Amygdala (tissue), 56 donors: ENCODE results near the gene PRDM11.
A peak's percentile ranks its signal among the peaks of the same experiment; 100 is the strongest.
"Not testable (repeated sequence)": the region's sequence is repeated elsewhere in the genome, so short reads cannot be mapped to it uniquely, and the experiment has no call there.

ENCODE experiments used
- DNase-seq, 56 donors: peaks; one replicate each; lab custom pipeline; 2025; lab: John Stamatoyannopoulos, UW

The PRDM11 gene

GRCh38 chr11:45227836-45228235, 81.4 kb downstream of the PRDM11 start:
- no peak for DNase-seq

GRCh38 chr11:45229401-45230020, 83.1 kb downstream of the PRDM11 start:
- DNase-seq, result no peak

- DNase-seq, result no peak
Observed at GRCh38 chr11:45232341-45233080, 86.1 kb downstream of the PRDM11 start.

GRCh38 chr11:45233121-45233803, 86.8 kb downstream of the PRDM11 start:
- peak in 22 of 56 donors; percentile 7 to 56 (median 28) for DNase-seq

GRCh38 chr11:45233804-45234170, 87.3 kb downstream of the PRDM11 start:
- no peak for DNase-seq

GRCh38 chr11:45234306-45235006, 88.0 kb downstream of the PRDM11 start:
- no peak for DNase-seq

GRCh38 chr11:45237711-45238315, 91.4 kb downstream of the PRDM11 start:
- DNase-seq, result no peak

- no peak for DNase-seq
Observed at GRCh38 chr11:45238724-45239123, 92.3 kb downstream of the PRDM11 start.

GRCh38 chr11:45239733-45240132, 93.3 kb downstream of the PRDM11 start:
- DNase-seq, result no peak

GRCh38 chr11:45243967-45244366, 97.5 kb downstream of the PRDM11 start:
- no peak for DNase-seq

- peak in 3 of 56 donors; percentile 8 to 35 (median 22) for DNase-seq
Observed at GRCh38 chr11:45245218-45246045, 99.0 kb downstream of the PRDM11 start.

- no peak for DNase-seq
Observed at GRCh38 chr11:45246241-45246640, 99.8 kb downstream of the PRDM11 start.

- DNase-seq, result no peak
Observed at GRCh38 chr11:45247433-45247832, 101.0 kb downstream of the PRDM11 start.

GRCh38 chr11:45248501-45249011, 102.1 kb downstream of the PRDM11 start:
- no peak for DNase-seq

- DNase-seq, result not testable (repeated sequence)
Observed at GRCh38 chr11:45249372-45249771, 102.9 kb downstream of the PRDM11 start.

- DNase-seq, result peak in 2 of 56 donors; percentile 10 to 11
Observed at GRCh38 chr11:45250035-45250718, 103.7 kb downstream of the PRDM11 start.

- DNase-seq, result peak in 1 of 56 donors; percentile 15
Observed at GRCh38 chr11:45252134-45252856, 105.9 kb downstream of the PRDM11 start.

GRCh38 chr11:45252877-45253276, 106.4 kb downstream of the PRDM11 start:
- no peak for DNase-seq
